ENCODE measurements around the gene ADGRL1. TPM values are rescaled to one million over a fixed set of nuclear protein-coding genes. Genes with fewer than 3 reads are reported as not detected.

The ADGRL1 gene
- total RNA-seq, 1 donor from 2014 or later = 62.4 TPM

DNA sequence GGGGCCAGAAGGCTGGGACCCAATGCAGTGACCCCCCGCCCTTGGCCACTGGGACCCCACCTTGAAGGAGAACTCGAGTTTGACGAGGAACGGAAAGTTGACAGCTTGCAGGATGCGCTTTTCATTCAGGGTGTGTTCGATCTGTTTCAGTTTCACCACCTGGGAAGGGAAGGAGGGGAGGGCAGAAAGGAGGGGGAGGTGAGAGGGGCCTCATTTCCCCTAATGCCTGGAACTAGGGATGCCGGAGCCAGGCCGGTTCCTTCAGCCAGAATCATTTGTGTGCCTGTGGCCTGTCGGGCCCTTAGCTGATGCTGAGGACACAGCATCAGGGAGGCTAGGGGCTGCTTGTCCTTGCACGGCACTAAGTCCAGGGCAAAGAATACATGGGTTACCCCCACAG is 103.2 kb downstream of the ADGRL1 start:
- Mint-ChIP-seq H3K9me3 (no peaks in the 10 kb centered on the region), H3K27ac (no peak overlapping the region), H3K4me3 (no peak overlapping the region), H3K27me3 (no peaks in the 10 kb centered on the region), H3K4me1 (ENCODE audit: unreplicated experiment) (no peaks in the 10 kb centered on the region), H3K36me3 (peaks cover 3% of the 10 kb centered on the region)
- no peak for DNase-seq (ENCODE audit: extremely low spot score, unreplicated experiment)
- TF ChIP-seq, protein P1, sequence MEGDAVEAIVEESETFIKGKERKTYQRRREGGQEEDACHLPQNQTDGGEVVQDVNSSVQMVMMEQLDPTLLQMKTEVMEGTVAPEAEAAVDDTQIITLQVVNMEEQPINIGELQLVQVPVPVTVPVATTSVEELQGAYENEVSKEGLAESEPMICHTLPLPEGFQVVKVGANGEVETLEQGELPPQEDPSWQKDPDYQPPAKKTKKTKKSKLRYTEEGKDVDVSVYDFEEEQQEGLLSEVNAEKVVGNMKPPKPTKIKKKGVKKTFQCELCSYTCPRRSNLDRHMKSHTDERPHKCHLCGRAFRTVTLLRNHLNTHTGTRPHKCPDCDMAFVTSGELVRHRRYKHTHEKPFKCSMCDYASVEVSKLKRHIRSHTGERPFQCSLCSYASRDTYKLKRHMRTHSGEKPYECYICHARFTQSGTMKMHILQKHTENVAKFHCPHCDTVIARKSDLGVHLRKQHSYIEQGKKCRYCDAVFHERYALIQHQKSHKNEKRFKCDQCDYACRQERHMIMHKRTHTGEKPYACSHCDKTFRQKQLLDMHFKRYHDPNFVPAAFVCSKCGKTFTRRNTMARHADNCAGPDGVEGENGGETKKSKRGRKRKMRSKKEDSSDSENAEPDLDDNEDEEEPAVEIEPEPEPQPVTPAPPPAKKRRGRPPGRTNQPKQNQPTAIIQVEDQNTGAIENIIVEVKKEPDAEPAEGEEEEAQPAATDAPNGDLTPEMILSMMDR (conservative IDR thresholded peaks at IDR 0.05) = no peak

DNA sequence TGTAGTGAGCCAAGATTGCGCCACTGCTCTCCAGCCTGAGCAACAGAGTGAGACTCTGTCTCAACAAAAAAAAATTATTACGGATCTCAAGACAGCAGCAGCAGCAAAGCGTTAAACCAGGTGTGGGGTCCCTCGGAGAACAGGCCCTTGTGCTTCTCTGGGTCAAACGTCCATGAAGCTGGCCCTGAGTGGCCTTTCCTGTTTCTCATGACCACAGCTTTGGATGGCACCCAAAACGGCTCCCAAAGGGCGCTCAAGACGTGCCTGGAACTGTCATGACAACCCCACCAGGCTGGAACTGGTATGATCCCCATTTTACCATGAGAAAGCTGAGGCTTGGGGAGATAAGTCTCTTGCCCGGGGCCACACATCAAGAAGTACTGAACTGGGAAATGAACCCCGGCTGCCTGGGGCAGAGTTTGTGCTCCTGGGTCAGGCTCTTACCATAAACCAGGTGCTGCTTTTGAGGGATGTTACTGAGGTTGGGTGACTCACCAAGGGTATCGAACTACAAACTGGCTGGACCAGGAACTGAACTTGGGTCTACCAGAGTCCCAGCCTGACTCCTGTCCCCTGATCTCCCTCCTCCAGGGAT is 103.8 kb downstream of the ADGRL1 start:
- Mint-ChIP-seq H3K27ac (no peak overlapping the region), H3K4me3 (no peak overlapping the region), H3K9me3 (no peaks in the 10 kb centered on the region), H3K36me3 (peaks cover 4% of the 10 kb centered on the region), H3K27me3 (no peaks in the 10 kb centered on the region), H3K4me1 (ENCODE audit: unreplicated experiment) (no peaks in the 10 kb centered on the region)
- DNase-seq (ENCODE audit: extremely low spot score, unreplicated experiment) = no peak
- TF ChIP-seq, protein P1 (conservative IDR thresholded peaks at IDR 0.05) = no peak

DNA sequence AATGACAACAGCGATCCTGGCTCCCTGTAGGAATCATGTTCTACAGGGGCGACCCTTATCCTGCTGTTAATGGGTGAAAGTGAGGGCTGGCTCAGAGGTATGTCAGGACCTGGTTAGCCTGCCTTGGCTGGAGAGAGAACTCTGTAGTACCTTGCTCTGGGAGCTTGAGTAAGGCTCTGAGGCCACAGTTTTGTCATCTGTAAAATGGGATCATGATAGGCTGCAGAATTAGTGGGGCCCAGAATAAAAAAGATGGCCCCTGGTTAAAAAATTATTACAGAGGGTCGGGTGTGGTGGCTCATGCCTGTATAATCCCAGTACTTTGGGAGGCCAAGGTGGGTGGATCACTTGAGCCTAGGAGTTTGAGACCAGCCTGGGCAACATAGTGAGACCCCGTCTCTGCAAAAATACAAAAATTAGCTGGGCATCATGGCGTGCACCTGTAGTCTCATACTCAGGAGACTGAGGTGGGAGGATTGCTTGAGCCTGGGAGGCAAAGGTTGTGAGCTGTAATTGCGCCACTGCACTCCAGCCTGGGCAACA is 104.9 kb downstream of the ADGRL1 start:
- TF ChIP-seq, protein P1 (conservative IDR thresholded peaks at IDR 0.05) = no peak

More for the DNA sequence above, 104.9 kb downstream of the ADGRL1 start:
- no peaks in the 10 kb centered on the region for H3K27me3 Mint-ChIP-seq
- H3K4me1 Mint-ChIP-seq (ENCODE audit: unreplicated experiment) = no peaks in the 10 kb centered on the region
- H3K36me3 Mint-ChIP-seq = peaks cover 10% of the 10 kb centered on the region
- H3K27ac Mint-ChIP-seq = no peak overlapping the region
- DNase-seq (ENCODE audit: extremely low spot score, unreplicated experiment) = no peak
- H3K4me3 Mint-ChIP-seq = no peak overlapping the region
- H3K9me3 Mint-ChIP-seq = no peaks in the 10 kb centered on the region

Other genes starting within 250 kb of the ADGRL1 start
- gene RFX1, start 199.8 kb downstream of the ADGRL1 start, total RNA-seq (ENCODE audit: low replicate concordance) = 19.3 and 21.8 TPM in 2 replicates
- not detected in 2 replicates for gene RLN3, start 178.0 kb downstream of the ADGRL1 start, total RNA-seq (ENCODE audit: low replicate concordance)
- gene IL27RA, start 174.4 kb downstream of the ADGRL1 start, total RNA-seq (ENCODE audit: low replicate concordance) = 0.95 and 2.8 TPM in 2 replicates
- gene PALM3, start 144.1 kb downstream of the ADGRL1 start, total RNA-seq (ENCODE audit: low replicate concordance) = 0.83 and 8.1 TPM in 2 replicates
- 3.1 and 3.6 TPM in 2 replicates for gene MISP3, start 133.4 kb downstream of the ADGRL1 start, total RNA-seq (ENCODE audit: low replicate concordance)
- gene C19orf67, start 120.4 kb downstream of the ADGRL1 start, total RNA-seq (ENCODE audit: low replicate concordance) = not detected in 2 replicates
- gene SAMD1, start 115.4 kb downstream of the ADGRL1 start, total RNA-seq (ENCODE audit: low replicate concordance) = 42.7 and 55.9 TPM in 2 replicates
- gene PRKACA, start 88.4 kb downstream of the ADGRL1 start, total RNA-seq (ENCODE audit: low replicate concordance) = 55.3 and 88.1 TPM in 2 replicates
- 14.8 and 27.4 TPM in 2 replicates for gene ASF1B, start 69.6 kb downstream of the ADGRL1 start, total RNA-seq (ENCODE audit: low replicate concordance)
- gene ADGRE5, start 175.3 kb upstream of the ADGRL1 start, total RNA-seq (ENCODE audit: low replicate concordance) = 4.9 and 14.3 TPM in 2 replicates
- gene DDX39A, start 213.2 kb upstream of the ADGRL1 start, total RNA-seq (ENCODE audit: low replicate concordance) = 71.9 and 84.3 TPM in 2 replicates
- 63.1 and 85.3 TPM in 2 replicates for gene PKN1, start 227.1 kb upstream of the ADGRL1 start, total RNA-seq (ENCODE audit: low replicate concordance)

Measured in type B pancreatic cell (in vitro differentiated cells).